ENCODE measurements around the gene CHST11.

- no peak for TF ChIP-seq CTCF (conservative IDR thresholded peaks at IDR 0.05 in 1 of 2, IDR thresholded peaks at IDR 0.05 in 1 of 2; ENCODE audit: extremely low read depth in 1 of 2, insufficient read depth in 1 of 2, low read depth in 1 of 2, low read length in 2 of 2)
- no peak for TF ChIP-seq EZH2 (IDR thresholded peaks at IDR 0.05; ENCODE audit: borderline replicate concordance, low read length)
Observed at GRCh38 chr12:104568935-104569334, 112.2 kb downstream of the CHST11 start.
